OCI-LY1 (cell line): Measurements from ENCODE around the gene INTS15.

Experiments
- CTCF ChIP-seq: fragments of 200-600 bp; sonication (generic), shearing (Covaris generic); IDR thresholded peaks from 2 replicates; pipeline ENCODE4 v1.5.1; 2017; ENCODE audit warnings: mild to moderate bottlenecking, antibody characterized with exemption, low read length, moderate library complexity, mixed read lengths
- EZH2 ChIP-seq: fragments of 200-600 bp; sonication (generic), shearing (Covaris generic); IDR thresholded peaks from 2 replicates; pipeline ENCODE4 v1.8.0; 2017; ENCODE audit warnings: borderline replicate concordance, mixed run types, mild to moderate bottlenecking, antibody characterized with exemption, low read length, moderate library complexity, mixed read lengths

GRCh38 chr7:6621195-6622133 is 31.6 kb downstream of the INTS15 start:
- no peak for TF ChIP-seq CTCF
- TF ChIP-seq EZH2 = no peak
